DND-41 (cell line): ENCODE data around the gene PXN.
A peak's percentile ranks its signal among the peaks of the same experiment; 100 is the strongest.

ENCODE experiments used
- ATAC-seq: fragments of 200-7000 bp; cut with Tn5 transposase; 3 replicates; pipeline ENCODE4 v1.9.1; 2021; ENCODE audit warnings: low read depth; ENCODE audit not compliant: insufficient read depth
- DNase-seq: peaks from one replicate; pipeline ENCODE4 v3.0.0-alpha.2; 2020
- H2AFZ ChIP-seq: 2 replicates; pipeline ENCODE4 v1.6.0; 2012; ENCODE audit warnings: low read depth, low read length
- H3K27ac ChIP-seq: 2 replicates; pipeline ENCODE4 v1.5.1; 2012; ENCODE audit warnings: low read length, inconsistent platforms
- H3K27me3 ChIP-seq: fragments of 200-600 bp; sonication (generic); 2 replicates; pipeline ENCODE4 v1.6.0; 2012; ENCODE audit warnings: low read length, mild to moderate bottlenecking, inconsistent platforms; ENCODE audit not compliant: insufficient read depth, poor library complexity
- H3K36me3 ChIP-seq: 2 replicates; pipeline ENCODE4 v1.5.1; 2012; ENCODE audit warnings: low read length, inconsistent platforms; ENCODE audit not compliant: insufficient read depth
- H3K4me1 ChIP-seq: 2 replicates; pipeline ENCODE4 v1.5.1; 2012; ENCODE audit warnings: mild to moderate bottlenecking, low read length; ENCODE audit not compliant: insufficient read depth
- H3K4me2 ChIP-seq: 2 replicates; pipeline ENCODE4 v1.6.0; 2012; ENCODE audit warnings: mild to moderate bottlenecking, moderate library complexity, low read length, inconsistent platforms; ENCODE audit not compliant: insufficient read depth
- H3K4me3 ChIP-seq, 2 experiments: fragments of 200-600 bp in 1 of 2; shearing (Covaris generic) in 1 of 2; 2 replicates each; pipeline ENCODE4 v1.5.1; 2012 to 2016; ENCODE audit warnings: inconsistent platforms in 2 of 2, low read length in 2 of 2, mild to moderate bottlenecking in 2 of 2, low read depth in 1 of 2, moderate library complexity in 1 of 2
- H3K79me2 ChIP-seq: 2 replicates; pipeline ENCODE4 v1.6.0; 2012; ENCODE audit warnings: low read length, inconsistent platforms; ENCODE audit not compliant: insufficient read depth
- H3K9ac ChIP-seq: 2 replicates; pipeline ENCODE4 v1.6.0; 2012; ENCODE audit warnings: low read depth, mild to moderate bottlenecking, inconsistent platforms, low read length, moderate library complexity
- H3K9me3 ChIP-seq: 2 replicates; pipeline ENCODE4 v1.5.1; 2012; ENCODE audit warnings: low read length, moderate library complexity, mild to moderate bottlenecking, inconsistent platforms; ENCODE audit not compliant: insufficient read depth, severe bottlenecking
- H4K20me1 ChIP-seq: 2 replicates; pipeline ENCODE4 v1.6.0; 2012; ENCODE audit warnings: low read length; ENCODE audit not compliant: insufficient read depth
- EZH2 ChIP-seq: IDR thresholded peaks from 3 replicates; pipeline ENCODE4 v1.6.1; 2012; ENCODE audit warnings: borderline replicate concordance, low read depth, mild to moderate bottlenecking, moderate library complexity, low read length, inconsistent platforms; ENCODE audit not compliant: severe bottlenecking
- TF ChIP-seq, protein P1 (sequence below): IDR thresholded peaks from 2 replicates; pipeline ENCODE4 v1.5.1; 2012; ENCODE audit warnings: borderline replicate concordance, low read length, moderate library complexity, mild to moderate bottlenecking; ENCODE audit not compliant: poor library complexity, severe bottlenecking; ENCODE audit errors: extremely low read depth

Gene PXN

DNA sequence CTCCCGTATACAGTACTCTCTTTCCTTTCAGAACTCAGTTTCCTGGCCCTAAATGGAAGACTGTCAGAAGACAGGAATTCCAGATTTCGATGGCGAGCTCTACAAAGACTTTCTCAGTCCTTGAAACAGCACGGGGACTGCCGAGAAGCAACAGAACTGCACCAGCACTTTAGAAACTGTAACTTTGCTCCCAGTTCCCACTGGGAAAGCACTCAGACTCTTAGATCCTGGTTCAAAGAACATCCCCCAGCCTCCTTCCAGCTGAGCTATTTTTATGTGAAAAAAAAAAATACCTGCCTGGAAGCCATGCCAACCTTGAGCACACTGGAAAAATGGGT is 1.8 kb downstream of the PXN start:
- Histone ChIP-seq H2AFZ (no peak overlapping the region), H3K4me2 (peak overlapping the region; percentile 89; the same call in 1 of the 2 replicates), H3K9me3 (no peaks in the 10 kb centered on the region), H3K79me2 (peaks cover 7% of the 10 kb centered on the region), H3K4me1 (peaks cover 17% of the 10 kb centered on the region), H3K4me3 (no peak overlapping the region), H4K20me1 (peaks cover 10% of the 10 kb centered on the region; the same call in 1 of the 2 replicates), H3K27me3 (no peaks in the 10 kb centered on the region), H3K27ac (no peak overlapping the region), H3K9ac (no peak overlapping the region), H3K36me3 (no peaks in the 10 kb centered on the region)
- ATAC-seq = no peak
- TF ChIP-seq, protein P1, sequence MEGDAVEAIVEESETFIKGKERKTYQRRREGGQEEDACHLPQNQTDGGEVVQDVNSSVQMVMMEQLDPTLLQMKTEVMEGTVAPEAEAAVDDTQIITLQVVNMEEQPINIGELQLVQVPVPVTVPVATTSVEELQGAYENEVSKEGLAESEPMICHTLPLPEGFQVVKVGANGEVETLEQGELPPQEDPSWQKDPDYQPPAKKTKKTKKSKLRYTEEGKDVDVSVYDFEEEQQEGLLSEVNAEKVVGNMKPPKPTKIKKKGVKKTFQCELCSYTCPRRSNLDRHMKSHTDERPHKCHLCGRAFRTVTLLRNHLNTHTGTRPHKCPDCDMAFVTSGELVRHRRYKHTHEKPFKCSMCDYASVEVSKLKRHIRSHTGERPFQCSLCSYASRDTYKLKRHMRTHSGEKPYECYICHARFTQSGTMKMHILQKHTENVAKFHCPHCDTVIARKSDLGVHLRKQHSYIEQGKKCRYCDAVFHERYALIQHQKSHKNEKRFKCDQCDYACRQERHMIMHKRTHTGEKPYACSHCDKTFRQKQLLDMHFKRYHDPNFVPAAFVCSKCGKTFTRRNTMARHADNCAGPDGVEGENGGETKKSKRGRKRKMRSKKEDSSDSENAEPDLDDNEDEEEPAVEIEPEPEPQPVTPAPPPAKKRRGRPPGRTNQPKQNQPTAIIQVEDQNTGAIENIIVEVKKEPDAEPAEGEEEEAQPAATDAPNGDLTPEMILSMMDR = no peak
- no peak for TF ChIP-seq EZH2
- DNase-seq = no peak

DNA sequence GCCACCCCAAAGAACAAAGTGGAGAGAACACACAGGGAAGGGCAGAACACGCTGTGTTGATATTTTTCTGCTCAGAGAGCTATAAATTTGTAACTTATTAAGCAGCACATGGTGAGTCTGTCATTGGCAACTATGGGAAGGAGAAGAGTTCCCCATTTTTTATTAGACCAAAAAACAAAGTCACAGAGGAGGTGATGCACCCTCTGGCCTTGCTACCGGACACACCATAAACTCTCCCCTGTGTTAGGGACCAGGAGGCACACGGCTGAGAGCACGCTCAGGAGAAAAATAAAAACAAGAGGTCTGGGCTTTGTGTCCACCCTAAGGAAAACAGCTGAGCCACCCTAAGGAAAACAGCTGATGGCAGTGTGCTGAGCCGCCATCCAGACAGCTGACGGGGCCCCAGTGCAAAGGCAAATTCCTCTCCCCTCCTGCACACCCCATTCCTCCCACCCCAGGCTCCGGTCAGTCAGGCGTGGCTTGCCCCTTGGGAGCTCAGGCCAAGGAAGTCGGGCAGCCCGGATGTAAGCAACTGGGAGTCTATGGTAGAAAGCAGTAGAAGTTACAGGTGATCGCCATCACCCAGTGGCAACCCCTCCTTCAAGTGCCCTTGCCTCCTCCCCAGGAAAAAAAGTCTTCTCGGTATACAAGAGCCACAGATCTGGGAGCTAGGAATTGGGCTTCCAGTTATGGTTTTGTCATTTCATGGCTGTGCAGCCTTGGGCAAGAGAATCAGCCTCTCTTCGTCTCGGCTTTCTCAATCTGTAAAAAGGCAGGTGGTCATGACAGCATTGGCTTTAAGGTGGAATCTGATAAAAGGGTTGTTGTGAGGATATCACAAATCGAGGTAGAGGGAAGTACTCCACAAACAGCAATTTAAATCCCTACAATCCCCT is 2.4 kb downstream of the PXN start:
- Histone ChIP-seq H4K20me1 (peaks cover 10% of the 10 kb centered on the region; the same call in 1 of the 2 replicates), H3K27ac (no peak overlapping the region), H3K4me1 (peaks cover 17% of the 10 kb centered on the region), H3K4me3 (no peak overlapping the region), H3K79me2 (peaks cover 7% of the 10 kb centered on the region), H3K36me3 (no peaks in the 10 kb centered on the region), H3K9ac (no peak overlapping the region), H3K4me2 (no peak overlapping the region), H3K9me3 (no peaks in the 10 kb centered on the region), H3K27me3 (no peaks in the 10 kb centered on the region), H2AFZ (no peak overlapping the region)
- DNase-seq (no peak), ATAC-seq (no peak)
- no peak for TF ChIP-seq EZH2
- TF ChIP-seq, protein P1 = no peak

- Histone ChIP-seq H3K4me1 (peaks cover 17% of the 10 kb centered on the region), H4K20me1 (peaks cover 15% of the 10 kb centered on the region), H3K36me3 (no peaks in the 10 kb centered on the region), H3K4me2 (no peak overlapping the region), H3K79me2 (peaks cover 7% of the 10 kb centered on the region), H2AFZ (no peak overlapping the region), H3K27me3 (no peaks in the 10 kb centered on the region), H3K4me3 (no peak overlapping the region), H3K9ac (no peak overlapping the region), H3K9me3 (no peaks in the 10 kb centered on the region), H3K27ac (no peak overlapping the region)
- TF ChIP-seq EZH2 = no peak
- TF ChIP-seq, protein P1 = no peak
- DNase-seq (no peak), ATAC-seq (no peak)
Observed at GRCh38 chr12:120261951-120262851, 3.3 kb downstream of the PXN start.
